Keratinocyte (primary cell): ENCODE measurements around the gene CPA5. TPM values are rescaled to one million over a fixed set of nuclear protein-coding genes. Genes with fewer than 3 reads are reported as not detected.

ENCODE experiments used
- DNase-seq: peaks from one replicate; pipeline ENCODE4 v3.0.0-alpha.2; 2011; ENCODE audit warnings: low read depth, missing footprints, low spot score
- FAIRE-seq: peaks from 2 replicates; lab custom pipeline; 2011; peaks lifted over from hg19 to GRCh38; lab: Jason Lieb, UNC
- H2AFZ ChIP-seq: 2 replicates; pipeline ENCODE4 v1.6.0; 2012; ENCODE audit warnings: low read length, control low read depth, inconsistent platforms; ENCODE audit not compliant: control insufficient read depth
- H3K27ac ChIP-seq: 2 replicates; pipeline ENCODE4 v1.5.1; 2011; ENCODE audit warnings: low read length; ENCODE audit not compliant: control insufficient read depth, insufficient read depth
- H3K27me3 ChIP-seq: 3 replicates; pipeline ENCODE4 v1.6.0; 2011; ENCODE audit warnings: low read length; ENCODE audit not compliant: control insufficient read depth, insufficient read depth; ENCODE audit errors: extremely low read depth
- H3K36me3 ChIP-seq, 2 experiments: 2 replicates in 1 of 2; 3 replicates in 1 of 2; pipeline ENCODE4 v1.5.1; 2011; ENCODE audit warnings: low read length in 2 of 2, mild to moderate bottlenecking in 1 of 2; ENCODE audit not compliant: control insufficient read depth in 2 of 2, insufficient read depth in 2 of 2; ENCODE audit errors: extremely low read depth in 1 of 2
- H3K4me1 ChIP-seq: 3 replicates; pipeline ENCODE4 v1.5.1; 2011; ENCODE audit warnings: low read length; ENCODE audit not compliant: control insufficient read depth, insufficient read depth; ENCODE audit errors: extremely low read depth
- H3K4me2 ChIP-seq: 3 replicates; pipeline ENCODE4 v1.6.0; 2011; ENCODE audit warnings: low read depth, low read length; ENCODE audit not compliant: control insufficient read depth, insufficient read depth; ENCODE audit errors: extremely low read depth
- H3K4me3 ChIP-seq, 3 experiments: fragments of 200-600 bp in 1 of 3; sonication (generic) in 1 of 3; 2 replicates in 2 of 3; 3 replicates in 1 of 3; pipeline ENCODE4 v1.5.1; 2011 to 2016; ENCODE audit warnings: low read length in 3 of 3, mild to moderate bottlenecking in 3 of 3, control low read depth in 2 of 3, inconsistent platforms in 1 of 3, low read depth in 1 of 3, mixed read lengths in 1 of 3, mixed run types in 1 of 3, moderate library complexity in 1 of 3; ENCODE audit not compliant: control insufficient read depth in 2 of 3, insufficient read depth in 2 of 3; ENCODE audit errors: extremely low read depth in 1 of 3
- H3K79me2 ChIP-seq: 2 replicates; pipeline ENCODE4 v1.6.0; 2012; ENCODE audit warnings: low read length; ENCODE audit not compliant: control insufficient read depth, insufficient read depth
- H3K9ac ChIP-seq: 3 replicates; pipeline ENCODE4 v1.6.0; 2011; ENCODE audit warnings: low read length; ENCODE audit not compliant: control insufficient read depth, insufficient read depth; ENCODE audit errors: extremely low read depth
- H3K9me1 ChIP-seq: 3 replicates; pipeline ENCODE4 v1.6.0; 2011; ENCODE audit warnings: low read length; ENCODE audit not compliant: control insufficient read depth, insufficient read depth; ENCODE audit errors: extremely low read depth
- H3K9me3 ChIP-seq: 2 replicates; pipeline ENCODE4 v1.5.1; 2012; ENCODE audit warnings: low read depth, low read length; ENCODE audit not compliant: control insufficient read depth
- H4K20me1 ChIP-seq: 3 replicates; pipeline ENCODE4 v1.6.0; 2011; ENCODE audit warnings: low read length; ENCODE audit not compliant: control insufficient read depth, insufficient read depth; ENCODE audit errors: extremely low read depth
- EZH2 ChIP-seq: IDR thresholded peaks from one replicate; pipeline ENCODE4 v1.6.1; 2012; ENCODE audit warnings: inconsistent platforms, mild to moderate bottlenecking, low read length, moderate library complexity
- dilution Hi-C: fragments of 300-500 bp; cut with MboI; formaldehyde crosslinking; loops from one replicate; pipeline ENCODE4 v1.7.0; 2020; ENCODE audit warnings: low sequenced_read_pairs; ENCODE audit not compliant: extremely low pct_ligation_motif_present
- polyA plus RNA-seq, 5 experiments: library from polyadenylated mRNA; depleted of rRNA in 3 of 5; stranded (reverse) in 3 of 5; stranded (forward) in 1 of 5; unstranded in 1 of 5; fragments of >200 nt; gene quantifications; 1 replicate in 1 of 5; 2 replicates in 3 of 5; 3 replicates in 1 of 5; pipeline versions ENCODE4 v1.2.1 to v1.2.3, GENCODE V29; 2011 to 2012; ENCODE audit warnings: missing spikeins in 2 of 5, low read depth in 1 of 5, low replicate concordance in 1 of 5
- TF ChIP-seq, protein P1 (sequence below), 3 experiments: IDR thresholded peaks in 1 of 3; conservative IDR thresholded peaks in 1 of 3; optimal IDR thresholded peaks in 1 of 3; 2 replicates in 2 of 3; 3 replicates in 1 of 3; pipeline versions ENCODE3 to v1.5.1; 2011; ENCODE audit warnings: low read length in 3 of 3, mild to moderate bottlenecking in 3 of 3, moderate library complexity in 2 of 3, control low read depth in 1 of 3, inconsistent platforms in 1 of 3; ENCODE audit not compliant: insufficient read depth in 2 of 3; ENCODE audit errors: extremely low read depth in 1 of 3

CPA5 gene
- polyA plus RNA-seq, 1 donor (not counting 4 experiments of a cell fraction or from before 2014, with no cell fraction given), result 0.24 TPM

DNA sequence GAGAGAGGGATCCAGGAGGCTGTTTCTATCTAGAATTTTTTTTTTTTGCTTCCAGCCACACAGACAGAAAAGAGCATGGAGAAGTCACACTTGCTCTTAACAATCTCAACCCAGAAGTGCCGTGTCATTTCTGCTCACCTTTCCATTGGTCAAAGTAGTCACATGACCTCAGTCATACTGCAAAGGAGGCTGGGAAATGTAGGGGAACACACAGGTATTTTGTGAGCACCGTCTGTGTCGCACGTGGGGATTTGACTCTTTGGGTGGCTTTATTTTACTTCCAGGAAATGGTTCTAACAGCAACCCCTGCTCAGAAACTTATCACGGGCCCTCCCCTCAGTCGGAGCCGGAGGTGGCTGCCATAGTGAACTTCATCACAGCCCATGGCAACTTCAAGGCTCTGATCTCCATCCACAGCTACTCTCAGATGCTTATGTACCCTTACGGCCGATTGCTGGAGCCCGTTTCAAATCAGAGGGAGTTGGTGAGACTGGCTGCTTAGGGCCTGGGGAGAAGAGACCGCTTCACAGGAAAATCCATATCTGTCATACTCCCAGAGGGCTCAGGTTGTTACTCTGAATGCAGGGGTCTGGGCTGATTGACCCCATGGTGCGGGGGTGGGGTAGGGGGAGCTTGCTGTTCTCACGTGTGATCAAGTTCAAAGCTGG, 22.6 kb downstream of the CPA5 start:
- no peaks in the 10 kb centered on the region for H3K9me1 ChIP-seq
- H3K4me2 ChIP-seq, result no peak overlapping the region
- no peaks in the 10 kb centered on the region for H3K27me3 ChIP-seq
- H3K79me2 ChIP-seq, result no peaks in the 10 kb centered on the region
- no peak for DNase-seq
- no peak overlapping the region for H3K27ac ChIP-seq
- H3K9me3 ChIP-seq, result no peaks in the 10 kb centered on the region
- no peak for FAIRE-seq
- H3K9ac ChIP-seq, result no peak overlapping the region
- TF ChIP-seq EZH2, result no peak
- TF ChIP-seq, protein P1, sequence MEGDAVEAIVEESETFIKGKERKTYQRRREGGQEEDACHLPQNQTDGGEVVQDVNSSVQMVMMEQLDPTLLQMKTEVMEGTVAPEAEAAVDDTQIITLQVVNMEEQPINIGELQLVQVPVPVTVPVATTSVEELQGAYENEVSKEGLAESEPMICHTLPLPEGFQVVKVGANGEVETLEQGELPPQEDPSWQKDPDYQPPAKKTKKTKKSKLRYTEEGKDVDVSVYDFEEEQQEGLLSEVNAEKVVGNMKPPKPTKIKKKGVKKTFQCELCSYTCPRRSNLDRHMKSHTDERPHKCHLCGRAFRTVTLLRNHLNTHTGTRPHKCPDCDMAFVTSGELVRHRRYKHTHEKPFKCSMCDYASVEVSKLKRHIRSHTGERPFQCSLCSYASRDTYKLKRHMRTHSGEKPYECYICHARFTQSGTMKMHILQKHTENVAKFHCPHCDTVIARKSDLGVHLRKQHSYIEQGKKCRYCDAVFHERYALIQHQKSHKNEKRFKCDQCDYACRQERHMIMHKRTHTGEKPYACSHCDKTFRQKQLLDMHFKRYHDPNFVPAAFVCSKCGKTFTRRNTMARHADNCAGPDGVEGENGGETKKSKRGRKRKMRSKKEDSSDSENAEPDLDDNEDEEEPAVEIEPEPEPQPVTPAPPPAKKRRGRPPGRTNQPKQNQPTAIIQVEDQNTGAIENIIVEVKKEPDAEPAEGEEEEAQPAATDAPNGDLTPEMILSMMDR (optimal IDR thresholded peaks at IDR 0.05 in 1 of 3, IDR thresholded peaks at IDR 0.05 in 1 of 3, conservative IDR thresholded peaks at IDR 0.05 in 1 of 3; ENCODE audit: extremely low read depth in 1 of 3, insufficient read depth in 2 of 3, low read length in 3 of 3), result no peak
- dilution Hi-C loops, result no loop called here
- no peaks in the 10 kb centered on the region for H3K36me3 ChIP-seq
- H3K4me3 ChIP-seq, result no peak overlapping the region
- peaks cover 55% of the 10 kb centered on the region for H3K4me1 ChIP-seq
- H4K20me1 ChIP-seq, result no peaks in the 10 kb centered on the region
- H2AFZ ChIP-seq, result no peak overlapping the region

DNA sequence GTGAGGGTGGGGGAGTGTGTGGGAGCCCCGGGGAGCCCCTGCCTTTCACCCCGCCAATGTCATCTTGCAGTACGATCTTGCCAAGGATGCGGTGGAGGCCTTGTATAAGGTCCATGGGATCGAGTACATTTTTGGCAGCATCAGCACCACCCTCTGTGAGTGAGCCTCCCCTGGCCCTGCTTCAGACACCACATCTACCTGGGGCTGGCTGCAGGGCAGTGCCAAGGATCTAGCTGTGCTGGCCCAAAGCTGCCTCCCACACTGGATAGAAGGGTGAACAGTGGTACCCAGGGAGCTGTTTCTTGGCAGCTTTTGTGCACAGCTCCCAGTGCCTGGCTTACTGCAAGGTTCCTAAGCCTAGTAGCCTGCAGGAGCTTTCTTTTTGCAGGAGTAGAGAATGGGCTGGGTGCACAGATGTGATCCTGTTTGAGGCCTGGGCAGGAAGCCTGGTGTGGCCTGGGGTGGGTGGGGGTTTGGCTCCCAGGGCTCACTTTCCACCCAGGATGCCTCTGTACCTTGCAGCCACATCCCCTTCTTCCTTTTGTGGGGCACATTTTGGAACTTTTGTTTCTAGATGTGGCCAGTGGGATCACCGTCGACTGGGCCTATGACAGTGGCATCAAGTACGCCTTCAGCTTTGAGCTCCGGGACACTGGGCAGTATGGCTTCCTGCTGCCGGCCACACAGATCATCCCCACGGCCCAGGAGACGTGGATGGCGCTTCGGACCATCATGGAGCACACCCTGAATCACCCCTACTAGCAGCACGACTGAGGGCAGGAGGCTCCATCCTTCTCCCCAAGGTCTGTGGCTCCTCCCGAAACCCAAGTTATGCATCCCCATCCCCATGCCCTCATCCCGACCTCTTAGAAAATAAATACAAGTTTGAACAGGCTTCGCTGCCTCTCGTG, 23.5 kb downstream of the CPA5 start:
- Histone ChIP-seq H3K9ac (no peak overlapping the region), H3K9me3 (no peaks in the 10 kb centered on the region), H3K4me2 (no peak overlapping the region), H3K36me3 (no peaks in the 10 kb centered on the region), H2AFZ (no peak overlapping the region), H3K4me3 (no peak overlapping the region), H3K4me1 (peaks cover 60% of the 10 kb centered on the region), H3K9me1 (no peaks in the 10 kb centered on the region), H3K27ac (no peak overlapping the region), H3K79me2 (no peaks in the 10 kb centered on the region), H3K27me3 (no peaks in the 10 kb centered on the region), H4K20me1 (no peaks in the 10 kb centered on the region)
- TF ChIP-seq, protein P1 (optimal IDR thresholded peaks at IDR 0.05 in 1 of 3, IDR thresholded peaks at IDR 0.05 in 1 of 3, conservative IDR thresholded peaks at IDR 0.05 in 1 of 3; ENCODE audit: extremely low read depth in 1 of 3, insufficient read depth in 2 of 3, low read length in 3 of 3), result no peak
- no peak for TF ChIP-seq EZH2
- no peak for FAIRE-seq
- dilution Hi-C loops, result no loop called here
- no peak for DNase-seq
